Measurements from ENCODE around the gene SUMO3.

The SUMO3 gene

DNA sequence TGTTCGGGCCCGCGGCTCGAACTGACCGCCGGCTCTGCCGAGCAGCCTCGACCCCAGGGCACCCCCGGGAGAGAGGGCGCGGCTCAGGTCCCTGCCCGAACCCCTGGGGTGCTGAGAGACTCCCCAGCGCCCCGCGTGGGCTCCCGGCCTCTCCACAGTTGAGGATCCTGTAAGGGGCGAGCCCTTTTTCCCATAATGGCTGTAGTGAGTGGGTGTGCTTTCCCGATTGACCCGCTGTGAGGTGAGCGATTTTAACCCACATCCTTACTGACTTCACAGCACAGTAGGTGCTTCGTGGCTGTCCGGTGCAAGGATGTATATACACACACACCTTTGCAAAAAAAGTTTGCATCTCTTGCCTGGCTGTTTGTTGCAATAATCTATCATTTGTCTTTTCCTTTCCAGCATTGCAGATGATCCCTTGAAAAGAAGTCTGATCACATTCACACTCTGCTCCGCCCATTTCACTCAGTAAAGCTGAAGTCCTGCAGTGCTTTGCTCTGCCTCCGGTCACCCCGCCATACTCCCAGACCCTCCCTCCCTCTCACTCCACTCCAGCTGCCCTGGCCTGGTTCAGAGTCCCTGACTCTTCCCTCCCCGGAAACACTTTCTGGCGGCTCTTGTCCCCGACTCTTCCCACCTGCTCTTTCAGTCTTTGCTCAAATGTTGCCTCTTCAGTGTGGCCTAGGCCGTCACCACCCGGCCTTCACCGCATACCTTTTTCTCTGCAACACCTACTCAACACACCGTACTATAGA is 15.3 kb downstream of the SUMO3 start:
- DNase-seq (ENCODE audit: low spot score), result no peak
- TF ChIP-seq CTCF (IDR thresholded peaks at IDR 0.05), result no peak
- H3K4me3 ChIP-seq, result peak overlapping the region; percentile 82
- H3K27ac ChIP-seq, result peak overlapping the region in 1 of 2 donors; percentile 69

GRCh38 chr21:44801468-44802395 is 16.1 kb downstream of the SUMO3 start, which contains the start of gene UBE2G2:
Gene UBE2G2 (minus strand): TSS chr21:44801820. CDS start chr21:44801748, 72 bp downstream.
- peak within 1 kb of the TSS; percentile 43 to 69 for H3K27ac ChIP-seq
- DNase-seq (ENCODE audit: low spot score), result no peak
- no peak for TF ChIP-seq CTCF (IDR thresholded peaks at IDR 0.05)
- peak within 1 kb of the TSS; percentile 82 for H3K4me3 ChIP-seq

DNA sequence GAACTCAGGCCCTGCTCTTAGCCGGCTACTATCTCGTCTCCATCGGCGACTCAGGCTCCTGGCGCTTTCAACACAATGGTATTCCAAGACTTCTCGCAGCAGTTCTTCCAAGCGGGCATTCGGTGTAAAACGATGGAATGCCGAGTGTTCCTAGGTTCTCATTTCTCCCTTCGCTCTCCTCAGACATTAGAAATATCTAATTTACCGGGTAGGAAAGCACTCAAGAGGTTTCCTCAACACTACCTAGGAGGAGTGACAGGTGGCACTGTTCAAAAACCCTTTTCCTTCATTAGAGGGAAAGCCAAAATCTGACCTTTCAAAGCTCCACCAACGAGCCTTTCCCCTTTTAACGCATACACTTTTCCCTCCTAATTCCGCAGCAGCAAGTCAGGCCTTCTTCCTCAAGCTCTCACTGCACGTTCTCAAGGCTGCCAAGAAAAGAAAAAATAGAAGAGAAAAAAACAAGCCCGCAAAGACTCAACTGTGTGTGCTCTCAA is 16.8 kb downstream of the SUMO3 start:
- DNase-seq (ENCODE audit: low spot score), result no peak
- peak overlapping the region; percentile 82 for H3K4me3 ChIP-seq
- TF ChIP-seq CTCF (IDR thresholded peaks at IDR 0.05), result no peak
- H3K27ac ChIP-seq, result peak overlapping the region; percentile 43 to 69

- H3K27ac ChIP-seq, result no peak overlapping the region
Measured at GRCh38 chr21:44800103-44800502, 17.8 kb downstream of the SUMO3 start.

GRCh38 chr21:44799646-44800045 is 18.2 kb downstream of the SUMO3 start:
- H3K27ac ChIP-seq, result no peak overlapping the region
- H3K4me3 ChIP-seq, result peak overlapping the region; percentile 82
- no peak for TF ChIP-seq CTCF (IDR thresholded peaks at IDR 0.05)
- DNase-seq (ENCODE audit: low spot score), result no peak

More at GRCh38 chr21:44800103-44800502, 17.8 kb downstream of the SUMO3 start:
- no peak for TF ChIP-seq CTCF (IDR thresholded peaks at IDR 0.05)
- peak overlapping the region; percentile 82 for H3K4me3 ChIP-seq
- DNase-seq (ENCODE audit: low spot score), result no peak

DNA sequence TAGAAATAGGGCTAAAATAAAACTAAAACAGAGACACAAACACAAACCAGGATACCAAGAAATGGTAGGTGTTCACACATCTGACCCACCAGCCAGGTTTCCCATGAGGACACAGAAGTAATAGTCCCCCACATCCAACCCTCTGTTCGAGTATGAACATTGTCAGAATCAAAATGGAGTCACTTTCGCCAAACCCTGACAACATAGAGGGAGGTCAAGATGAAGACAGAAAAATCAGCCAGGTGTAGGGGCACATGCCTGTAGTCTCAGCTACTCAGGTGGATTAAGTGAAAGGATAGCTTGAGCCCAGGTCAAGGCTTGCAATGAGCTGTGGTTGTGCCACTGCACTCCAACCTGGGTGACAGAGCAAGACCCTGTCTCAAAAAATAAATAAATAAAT is 20.1 kb downstream of the SUMO3 start:
- peak; percentile 43 for DNase-seq (ENCODE audit: low spot score)
- Histone ChIP-seq H3K4me3 (no peak overlapping the region), H3K27ac (no peak overlapping the region)
- TF ChIP-seq CTCF (IDR thresholded peaks at IDR 0.05), result no peak
